Thyroid gland (tissue), 4 donors: ENCODE results near the gene C3orf80. TPM values are rescaled to one million over a fixed set of nuclear protein-coding genes. Genes with fewer than 3 reads are reported as not detected.
"Not testable (repeated sequence)": the region's sequence is repeated elsewhere in the genome, so short reads cannot be mapped to it uniquely, and the experiment has no call there.

Experiments
- DNase-seq, 2 donors: peaks; one replicate each; pipeline ENCODE4 v3.0.0-alpha.2; 2019
- H3K27ac ChIP-seq, 3 donors: fragments of 200-600 bp; sonication (generic); 1 replicate in 2 of 3; 2 replicates in 1 of 3; pipeline ENCODE4 v1.5.1; 2016 to 2019; ENCODE audit warnings: mild to moderate bottlenecking in 1 of 3, moderate library complexity in 1 of 3
- H3K27me3 ChIP-seq: fragments of 200-600 bp; sonication (generic); one replicate; pipeline ENCODE4 v1.5.1; 2019
- H3K36me3 ChIP-seq, 2 donors: fragments of 200-600 bp; sonication (generic); one replicate each; pipeline ENCODE4 v1.5.1; 2016 to 2019
- H3K4me1 ChIP-seq, 2 donors: fragments of 200-600 bp; sonication (generic); one replicate each; pipeline ENCODE4 v1.5.1; 2017 to 2019
- H3K4me3 ChIP-seq, 3 donors: fragments of 200-600 bp; sonication (generic); replicated peaks in 1 of 3; 1 replicate in 2 of 3; 2 replicates in 1 of 3; pipeline ENCODE4 v1.5.1; 2016; ENCODE audit warnings: mild to moderate bottlenecking in 1 of 3
- H3K9me3 ChIP-seq: fragments of 200-600 bp; sonication (generic); one replicate; pipeline ENCODE4 v1.5.1; 2017
- POLR2A ChIP-seq, 2 donors: fragments of 450-650 bp; IDR thresholded peaks; one replicate each; pipeline ENCODE4 v1.6.1; 2017; ENCODE audit warnings: antibody characterized with exemption in 2 of 2, mild to moderate bottlenecking in 2 of 2, moderate library complexity in 1 of 2
- WGBS, 2 donors: methylation state at CpG; one replicate each; pipeline ENCODE4 v1.1.5; 2017; 5-methylcytosine and 5-hydroxymethylcytosine counted together
- intact Hi-C: fragments of 100-400 bp; cut with DNase I; formaldehyde crosslinking; loops from one replicate; pipeline ENCODE4 v1.15.1; 2023
- total RNA-seq, 4 donors: library from RNA; depleted of rRNA; stranded (reverse); fragments of >200 nt; gene quantifications; one replicate each; pipeline ENCODE4 v1.2.3, GENCODE V29; 2016
- TF ChIP-seq, protein P1 (sequence below), 6 experiments: fragments of 200-600 bp in 3 of 6; fragments of 450-650 bp in 3 of 6; sonication (generic) in 3 of 6; IDR thresholded peaks; one replicate each; pipeline ENCODE4 v1.5.1; 2016 to 2019; ENCODE audit warnings: antibody characterized with exemption in 6 of 6, mild to moderate bottlenecking in 2 of 6, inconsistent platforms in 1 of 6, moderate library complexity in 1 of 6

The C3orf80 gene
- total RNA-seq = under 1 TPM in 3 of 4 donors, not detected in 1; 0.27 to 0.29 (median 0.29) TPM

DNA sequence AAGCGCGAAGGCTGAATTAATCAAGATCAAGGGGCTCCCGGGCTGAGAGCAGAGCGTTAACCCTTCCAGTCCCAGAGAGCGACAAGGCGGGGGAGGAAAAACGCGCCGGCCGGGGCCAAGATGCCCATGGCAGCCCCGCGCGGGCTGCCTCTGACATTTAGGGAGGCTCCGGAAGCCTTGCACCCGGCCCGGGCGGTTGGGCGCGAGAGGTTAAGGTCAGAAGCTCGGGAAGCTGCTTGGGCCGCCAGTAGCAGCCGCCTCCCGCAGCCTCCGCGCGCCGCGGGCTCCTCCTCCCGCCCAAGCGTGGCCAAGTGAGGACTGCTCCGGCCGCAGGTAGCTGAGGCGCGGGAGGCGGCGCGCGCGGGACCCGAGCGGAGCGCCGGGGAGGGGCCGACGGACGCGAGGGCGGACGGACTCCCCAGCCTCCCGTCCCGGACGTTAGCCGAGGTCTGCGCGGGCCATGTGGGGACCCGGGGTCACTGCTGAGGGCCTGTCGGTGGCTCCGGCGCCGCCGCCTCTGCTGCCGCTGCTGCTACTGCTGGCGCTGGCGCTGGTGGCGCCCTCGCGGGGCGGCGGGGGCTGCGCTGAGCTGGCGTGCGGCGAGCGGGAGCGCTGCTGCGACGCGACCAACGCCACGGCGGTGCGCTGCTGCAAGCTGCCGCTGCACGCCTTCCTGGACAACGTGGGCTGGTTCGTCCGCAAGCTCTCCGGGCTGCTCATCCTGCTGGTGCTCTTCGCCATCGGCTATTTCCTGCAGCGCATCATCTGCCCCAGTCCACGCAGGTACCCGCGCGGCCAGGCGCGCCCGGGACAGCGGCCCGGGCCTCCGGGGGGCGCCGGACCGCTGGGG, at the start of gene C3orf80:
TSS of gene C3orf80 (plus strand) at position 247 of the 850 bp plus-strand sequence. CDS start at position 461, 214 bp downstream.
- TF ChIP-seq POLR2A (IDR thresholded peaks at IDR 0.05) = no peak
- TF ChIP-seq, protein P1, sequence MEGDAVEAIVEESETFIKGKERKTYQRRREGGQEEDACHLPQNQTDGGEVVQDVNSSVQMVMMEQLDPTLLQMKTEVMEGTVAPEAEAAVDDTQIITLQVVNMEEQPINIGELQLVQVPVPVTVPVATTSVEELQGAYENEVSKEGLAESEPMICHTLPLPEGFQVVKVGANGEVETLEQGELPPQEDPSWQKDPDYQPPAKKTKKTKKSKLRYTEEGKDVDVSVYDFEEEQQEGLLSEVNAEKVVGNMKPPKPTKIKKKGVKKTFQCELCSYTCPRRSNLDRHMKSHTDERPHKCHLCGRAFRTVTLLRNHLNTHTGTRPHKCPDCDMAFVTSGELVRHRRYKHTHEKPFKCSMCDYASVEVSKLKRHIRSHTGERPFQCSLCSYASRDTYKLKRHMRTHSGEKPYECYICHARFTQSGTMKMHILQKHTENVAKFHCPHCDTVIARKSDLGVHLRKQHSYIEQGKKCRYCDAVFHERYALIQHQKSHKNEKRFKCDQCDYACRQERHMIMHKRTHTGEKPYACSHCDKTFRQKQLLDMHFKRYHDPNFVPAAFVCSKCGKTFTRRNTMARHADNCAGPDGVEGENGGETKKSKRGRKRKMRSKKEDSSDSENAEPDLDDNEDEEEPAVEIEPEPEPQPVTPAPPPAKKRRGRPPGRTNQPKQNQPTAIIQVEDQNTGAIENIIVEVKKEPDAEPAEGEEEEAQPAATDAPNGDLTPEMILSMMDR (IDR thresholded peaks at IDR 0.05) = peak in 1 of 6 experiments; percentile 30
- intact Hi-C loops = no loop called here
- no peaks in the 10 kb centered on the region for H3K36me3 ChIP-seq
- H3K27ac ChIP-seq = no peak within 1 kb of the TSS
- H3K4me3 ChIP-seq = peak within 1 kb of the TSS in 2 of 3 donors; percentile 12 to 39
- DNase-seq = peak; percentile 45 to 52
- WGBS, 2 donors = 0% methylated on average over 24 to 37 of the region's 104 CpGs
- H3K9me3 ChIP-seq = no peaks in the 10 kb centered on the region
- peaks cover 6% of the 10 kb centered on the region for H3K27me3 ChIP-seq
- H3K4me1 ChIP-seq = peaks cover 9 to 10% of the 10 kb centered on the region in 2 donors

DNA sequence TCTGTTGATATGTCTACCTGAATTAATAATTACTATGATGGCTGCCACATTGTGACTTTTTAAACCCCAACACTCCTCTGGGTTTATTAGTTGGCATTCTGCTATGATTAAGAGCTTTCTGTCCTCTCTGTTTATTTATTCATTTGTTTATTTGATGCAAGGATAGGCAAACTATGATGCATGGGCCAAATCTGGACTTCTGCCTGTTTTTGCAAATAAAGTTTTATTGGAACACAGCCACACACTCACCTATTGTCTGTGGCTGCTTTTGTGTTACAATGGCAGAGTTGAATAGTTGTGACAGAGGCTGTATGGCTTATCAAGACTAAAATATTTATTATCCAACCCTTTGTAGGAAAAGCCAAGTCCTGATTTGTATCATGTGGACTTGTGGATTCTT, 48.3 kb upstream of the C3orf80 start:
- H3K4me1 ChIP-seq = no peaks in the 10 kb centered on the region
- H3K36me3 ChIP-seq = no peaks in the 10 kb centered on the region
- no peaks in the 10 kb centered on the region for H3K9me3 ChIP-seq
- no peaks in the 10 kb centered on the region for H3K27me3 ChIP-seq
- no peak for TF ChIP-seq POLR2A (IDR thresholded peaks at IDR 0.05)
- TF ChIP-seq, protein P1 (IDR thresholded peaks at IDR 0.05) = no peak
- no peak overlapping the region for H3K27ac ChIP-seq
- H3K4me3 ChIP-seq = no peak overlapping the region
- intact Hi-C loops = no loop called here
- no peak for DNase-seq

DNA sequence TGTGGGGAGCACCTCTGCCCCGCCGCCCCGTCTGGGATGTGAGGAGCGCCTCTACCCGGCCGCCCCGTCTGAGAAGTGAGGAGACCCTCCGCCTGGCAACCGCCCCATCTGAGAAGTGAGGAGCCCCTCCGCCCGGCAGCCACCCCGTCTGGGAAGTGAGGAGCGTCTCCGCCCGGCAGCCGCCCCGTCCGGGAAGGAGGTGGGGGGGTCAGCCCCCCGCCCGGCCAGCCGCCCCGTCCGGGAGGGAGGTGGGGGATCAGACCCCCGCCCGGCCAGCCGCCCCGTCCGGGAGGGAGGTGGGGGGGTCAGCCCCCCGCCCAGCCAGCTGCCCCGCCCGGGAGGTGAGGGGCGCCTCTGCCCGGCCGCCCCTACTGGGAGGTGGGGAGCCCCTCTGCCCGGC, 46.6 kb upstream of the C3orf80 start:
- 100% methylated on average over 1 to 9 of the region's 35 CpGs for WGBS, 2 donors
- H3K36me3 ChIP-seq, H3K27ac ChIP-seq, H3K27me3 ChIP-seq, DNase-seq, H3K4me3 ChIP-seq, intact Hi-C loops, H3K9me3 ChIP-seq, H3K4me1 ChIP-seq: not testable (repeated sequence)

DNA sequence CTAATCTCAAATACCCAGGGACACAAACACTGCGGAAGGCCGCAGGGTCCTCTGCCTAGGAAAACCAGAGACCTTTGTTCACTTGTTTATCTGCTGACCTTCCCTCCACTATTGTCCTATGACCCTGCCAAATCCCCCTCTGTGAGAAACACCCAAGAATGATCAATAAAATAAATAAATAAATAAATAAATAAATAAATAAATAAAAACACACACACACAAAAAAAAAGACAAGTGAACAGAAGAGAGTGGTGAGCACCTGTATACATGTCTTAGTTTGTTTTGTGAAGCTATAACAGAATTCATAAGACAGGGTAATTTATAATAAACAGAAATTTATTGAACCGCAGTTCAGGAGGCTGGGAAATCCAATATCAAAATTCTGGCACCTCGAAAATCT, 45.8 kb upstream of the C3orf80 start:
- H3K4me3 ChIP-seq, intact Hi-C loops, DNase-seq, H3K4me1 ChIP-seq, H3K9me3 ChIP-seq, H3K27me3 ChIP-seq, H3K36me3 ChIP-seq, H3K27ac ChIP-seq: not testable (repeated sequence)
- WGBS, 2 donors = 86 to 89% methylated on average over 4 of the region's 4 CpGs

DNA sequence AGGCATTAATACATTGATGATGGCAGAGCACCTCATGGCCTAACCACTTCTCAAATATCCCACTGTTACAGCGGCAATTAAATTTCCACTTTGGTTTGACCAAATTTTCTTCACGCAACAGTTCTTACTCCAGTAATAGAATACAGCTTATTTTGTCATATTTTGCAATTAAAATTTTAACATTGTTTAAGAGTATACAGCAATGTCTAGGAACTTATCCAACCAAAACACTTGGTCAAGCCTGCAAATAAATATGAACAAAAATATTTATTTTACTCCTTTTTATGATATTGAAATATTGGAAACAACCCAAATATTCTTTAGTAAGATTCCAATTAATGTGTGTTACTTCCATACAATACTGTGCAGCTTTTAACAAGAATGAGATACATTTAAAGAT, 45.3 kb upstream of the C3orf80 start:
- DNase-seq = no peak

More for the DNA sequence above, 45.3 kb upstream of the C3orf80 start:
- no peaks in the 10 kb centered on the region for H3K36me3 ChIP-seq
- no peak overlapping the region for H3K4me3 ChIP-seq
- intact Hi-C loops = no loop called here
- no peaks in the 10 kb centered on the region for H3K4me1 ChIP-seq
- H3K9me3 ChIP-seq = no peaks in the 10 kb centered on the region
- TF ChIP-seq, protein P1 (IDR thresholded peaks at IDR 0.05) = no peak
- TF ChIP-seq POLR2A (IDR thresholded peaks at IDR 0.05) = no peak
- no peaks in the 10 kb centered on the region for H3K27me3 ChIP-seq
- WGBS, 2 donors = 77 to 86% methylated on average over 2 of the region's 2 CpGs
- no peak overlapping the region for H3K27ac ChIP-seq
